ENCODE data around the gene CHST13.

The CHST13 gene

GRCh38 chr3:126542340-126543241 is 18.6 kb downstream of the CHST13 start:
- no peak for DNase-seq (ENCODE audit: low spot score)

DNA sequence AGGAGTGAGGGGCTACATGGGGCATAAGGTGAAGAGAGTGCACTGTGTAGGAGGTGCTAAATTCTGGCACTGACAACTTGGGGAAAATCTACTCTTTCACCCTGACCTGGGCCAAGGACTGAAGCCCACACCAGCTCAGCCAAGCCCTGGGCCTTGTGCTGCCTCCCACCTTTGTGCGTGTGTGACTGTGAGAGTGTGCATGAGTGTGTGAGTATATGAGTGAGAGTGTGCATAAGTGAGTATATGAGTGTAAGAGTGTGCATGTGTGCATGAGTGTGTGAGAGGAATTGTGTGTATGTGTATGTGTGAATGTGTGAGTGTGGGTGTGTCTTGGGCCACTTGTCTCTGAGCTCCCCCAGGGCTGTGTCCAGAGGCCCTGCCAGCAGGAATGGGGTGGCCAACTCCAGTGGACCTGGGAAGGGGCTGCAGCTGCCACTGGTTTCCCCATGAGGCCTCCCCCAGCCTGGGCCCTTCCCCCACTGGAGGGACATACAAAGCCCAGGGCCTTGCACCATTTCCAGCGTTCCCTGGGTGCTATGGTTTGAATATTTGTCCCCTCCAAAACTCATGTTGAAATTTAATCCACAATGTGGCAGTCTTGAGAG is 19.6 kb downstream of the CHST13 start:
- DNase-seq (ENCODE audit: low spot score), result no peak

DNA sequence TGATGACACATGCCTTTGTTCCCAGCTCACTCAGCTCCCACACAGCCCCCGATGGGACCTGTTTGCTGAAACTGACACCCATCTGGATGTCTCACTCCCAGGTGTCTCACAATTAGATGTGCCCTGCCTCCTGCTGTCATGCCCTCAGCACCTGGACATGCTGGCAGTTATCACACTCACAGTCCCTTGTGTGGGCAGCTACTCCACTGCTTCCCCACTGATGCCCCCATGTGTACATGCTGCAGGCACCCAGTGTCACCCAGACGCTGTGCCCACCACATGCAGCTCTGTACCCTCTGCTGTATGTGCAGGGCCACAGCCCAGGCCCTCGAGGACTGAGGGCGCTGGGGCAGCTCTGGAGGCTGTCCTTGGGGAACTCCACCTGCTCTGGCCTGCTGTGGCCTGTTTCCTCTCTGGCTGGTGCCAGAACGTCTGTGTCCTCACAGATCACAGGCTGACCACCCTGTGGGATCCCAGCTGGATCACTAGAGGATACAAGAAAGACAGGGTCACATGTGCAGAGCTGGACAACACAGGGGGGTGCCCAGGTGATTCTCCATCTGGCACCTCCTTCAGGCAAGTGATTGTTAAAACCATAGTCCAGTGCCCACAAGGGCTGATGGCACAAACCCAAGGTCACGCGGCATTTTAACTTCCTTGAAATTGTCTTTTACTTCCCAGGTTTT is 20.8 kb downstream of the CHST13 start:
- DNase-seq (ENCODE audit: low spot score), result no peak

- DNase-seq (ENCODE audit: low spot score), result no peak
These were observed 21.6 kb downstream of the CHST13 start for GRCh38 chr3:126545544-126545943.

DNA sequence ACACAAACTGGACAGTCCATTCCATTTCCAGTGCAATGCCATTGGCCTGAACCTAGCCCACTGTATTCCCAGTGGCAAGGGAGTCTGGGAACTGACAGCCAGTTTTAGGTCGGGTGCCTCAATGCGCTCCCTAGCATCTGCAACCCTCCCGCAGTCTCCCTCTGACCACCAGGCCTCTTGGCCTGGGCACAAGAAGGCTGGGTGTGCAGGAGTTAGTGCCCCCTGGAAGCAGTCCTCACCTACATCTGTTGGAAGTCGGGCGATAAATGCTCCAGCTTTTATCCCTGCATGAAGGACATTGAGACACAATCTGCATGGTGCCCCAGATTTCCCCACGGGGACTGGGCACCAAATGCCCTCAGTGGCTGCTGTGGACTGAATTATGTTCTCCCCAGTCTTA is 22.1 kb downstream of the CHST13 start:
- DNase-seq (ENCODE audit: low spot score), result no peak

DNA sequence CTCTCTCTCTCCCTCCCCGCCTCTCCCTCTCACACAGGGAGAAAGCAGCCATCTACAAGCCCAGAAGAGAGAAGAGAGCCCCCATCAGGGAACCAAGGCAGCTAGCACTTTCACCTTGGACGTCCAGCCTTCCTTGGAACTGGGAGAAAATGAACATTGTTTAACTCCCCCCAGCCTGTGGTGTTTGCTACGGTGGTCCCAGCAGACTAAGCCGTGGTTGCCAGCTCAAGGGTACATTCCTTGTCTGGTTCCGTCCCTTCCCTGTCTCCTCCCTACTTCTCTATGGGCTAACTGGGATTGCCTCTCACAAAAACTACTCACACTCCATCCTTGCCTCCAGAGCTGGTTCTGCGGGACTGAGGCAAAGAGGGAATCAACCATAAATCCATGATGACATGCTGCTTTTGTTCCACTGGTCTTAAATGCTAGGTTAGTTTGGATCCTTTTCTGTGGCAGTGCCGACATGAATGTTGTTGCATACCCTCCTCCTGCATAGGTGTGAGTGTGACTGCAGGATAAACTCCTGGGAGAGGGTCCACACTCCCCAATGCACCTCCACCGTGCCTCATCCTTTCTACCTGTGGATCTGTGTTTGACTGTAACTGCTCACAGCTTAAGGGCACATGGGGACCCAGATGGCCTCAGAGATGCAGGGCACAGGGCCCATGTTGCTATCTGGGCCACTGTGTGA is 22.7 kb downstream of the CHST13 start:
- DNase-seq (ENCODE audit: low spot score), result no peak

DNA sequence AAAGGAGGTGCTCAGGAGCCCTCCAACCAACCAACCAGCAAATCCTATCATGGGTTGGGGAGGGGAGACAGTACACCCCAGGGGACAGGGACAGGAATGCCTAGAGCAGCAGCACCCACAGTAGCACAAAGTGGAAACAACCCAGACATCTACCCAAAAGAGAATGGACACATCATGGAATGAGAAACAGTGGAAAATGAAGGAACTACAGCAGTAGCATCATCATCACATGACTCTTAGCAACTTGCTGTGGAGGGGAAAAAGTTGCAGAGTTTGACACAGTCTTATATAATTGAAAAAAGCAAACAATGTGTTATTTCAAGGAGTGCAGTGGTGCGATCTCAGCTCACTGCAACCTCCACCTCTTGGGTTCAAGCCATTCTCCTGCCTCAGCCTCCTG is 23.8 kb downstream of the CHST13 start:
- DNase-seq (ENCODE audit: low spot score), result no peak

DNA sequence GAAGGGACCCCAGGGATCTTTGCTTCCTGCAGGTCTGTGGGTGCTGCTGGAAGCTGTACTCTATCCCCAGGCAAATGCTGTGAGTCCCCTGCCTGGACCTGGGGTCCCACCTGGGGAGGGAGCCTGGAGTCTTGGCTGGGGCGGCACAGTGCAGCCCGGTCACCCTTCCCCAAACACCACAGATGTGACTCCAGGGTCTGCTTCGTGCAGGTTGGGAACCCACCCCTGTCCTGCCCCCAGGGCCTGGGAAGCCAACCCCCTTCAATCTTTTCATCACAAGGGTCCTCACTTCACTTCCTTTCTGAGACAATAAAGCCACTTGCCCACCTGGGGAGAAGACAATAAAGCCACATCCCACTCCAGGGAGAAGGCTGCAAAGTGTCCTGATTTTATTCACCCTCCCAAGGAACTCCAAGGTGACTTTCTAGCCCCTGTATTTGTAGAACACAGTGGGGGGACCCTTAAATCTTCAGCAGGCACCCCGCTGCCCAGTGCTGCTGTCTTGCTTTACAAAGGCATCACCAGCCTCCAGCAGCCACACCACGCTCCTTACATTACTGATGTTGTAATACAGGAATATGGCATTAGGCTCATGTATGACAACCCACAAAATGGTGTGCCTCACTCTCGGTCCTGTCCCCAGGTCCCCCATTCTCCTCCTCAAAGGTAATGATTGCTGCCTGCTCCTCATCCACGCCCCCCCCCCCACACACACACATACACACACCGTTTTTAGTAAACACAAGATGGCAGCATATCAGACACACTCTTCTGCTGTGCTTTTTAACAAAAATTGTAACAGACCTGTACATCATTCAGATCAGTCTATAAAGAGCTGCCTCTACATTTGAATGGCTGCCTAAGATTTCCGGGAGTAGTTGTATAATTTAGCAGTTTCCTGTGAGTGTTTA is 24.9 kb downstream of the CHST13 start:
- DNase-seq (ENCODE audit: low spot score), result no peak

- DNase-seq (ENCODE audit: low spot score), result no peak
These were observed 26.0 kb downstream of the CHST13 start for GRCh38 chr3:126549861-126550487.

DNA sequence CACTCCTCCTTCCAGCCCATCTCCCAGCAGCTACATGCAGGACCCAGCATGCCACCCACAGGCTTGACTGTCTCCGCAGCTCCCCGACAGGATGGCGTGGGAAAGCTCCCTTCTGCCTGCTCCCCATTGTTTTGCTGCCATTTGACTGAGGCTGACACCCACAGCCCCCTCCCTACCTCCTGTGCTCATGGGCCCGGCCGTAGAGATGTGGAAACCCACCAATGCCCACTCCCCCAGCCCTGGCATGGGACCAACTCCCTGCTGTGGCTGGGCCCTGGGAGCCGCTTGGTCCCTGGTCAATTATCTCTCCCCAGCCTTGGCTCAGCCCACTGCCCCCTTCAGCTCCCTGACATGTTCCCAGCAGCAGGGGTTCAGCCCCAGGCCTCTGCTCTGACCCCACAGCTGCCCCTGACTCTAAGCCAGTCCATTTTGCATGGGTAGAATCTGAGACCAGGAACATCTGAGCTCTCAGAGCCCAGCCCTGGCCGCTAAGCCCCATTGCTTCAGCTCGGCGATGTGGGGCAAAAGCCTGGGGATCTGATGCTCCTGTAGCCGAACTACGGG is 26.6 kb downstream of the CHST13 start:
- no peak for DNase-seq (ENCODE audit: low spot score)

DNA sequence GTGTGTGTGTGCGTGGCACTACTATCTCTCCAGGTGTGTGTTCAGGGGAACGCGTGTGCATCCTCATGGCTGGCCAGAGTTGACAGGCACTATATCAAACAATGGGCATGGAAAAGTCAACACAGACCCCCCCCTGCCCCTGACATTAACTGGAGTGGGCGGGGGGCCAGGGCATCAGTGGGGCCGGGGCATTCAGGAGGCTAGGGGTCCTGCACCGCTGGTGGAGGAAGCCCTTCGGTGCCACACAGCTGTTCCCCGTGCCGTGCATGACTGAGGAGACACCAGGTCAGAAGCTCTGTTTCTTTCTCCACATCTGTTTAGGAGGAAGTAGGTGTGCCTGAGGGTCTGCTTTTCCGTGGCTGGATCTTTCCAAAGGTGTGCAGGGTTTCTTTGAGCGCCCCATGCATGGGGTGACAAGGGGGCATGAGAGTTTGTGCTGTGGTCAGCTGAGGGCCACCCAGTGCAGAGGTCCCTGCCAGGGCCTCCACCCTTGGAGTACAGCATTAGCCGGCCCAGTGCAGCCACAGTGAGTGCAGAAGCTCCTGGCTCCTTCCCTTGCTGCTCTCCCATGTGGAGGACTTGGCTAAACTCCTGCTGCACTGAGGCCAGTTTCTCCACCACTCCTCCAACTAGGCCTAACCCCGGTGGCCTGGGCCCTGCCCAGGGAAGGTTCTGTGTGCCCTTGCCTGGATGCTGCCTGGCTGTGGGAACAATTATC is 27.3 kb downstream of the CHST13 start:
- no peak for DNase-seq (ENCODE audit: low spot score)

GRCh38 chr3:126551839-126552687 is 28.1 kb downstream of the CHST13 start:
- DNase-seq (ENCODE audit: low spot score), result no peak

DNA sequence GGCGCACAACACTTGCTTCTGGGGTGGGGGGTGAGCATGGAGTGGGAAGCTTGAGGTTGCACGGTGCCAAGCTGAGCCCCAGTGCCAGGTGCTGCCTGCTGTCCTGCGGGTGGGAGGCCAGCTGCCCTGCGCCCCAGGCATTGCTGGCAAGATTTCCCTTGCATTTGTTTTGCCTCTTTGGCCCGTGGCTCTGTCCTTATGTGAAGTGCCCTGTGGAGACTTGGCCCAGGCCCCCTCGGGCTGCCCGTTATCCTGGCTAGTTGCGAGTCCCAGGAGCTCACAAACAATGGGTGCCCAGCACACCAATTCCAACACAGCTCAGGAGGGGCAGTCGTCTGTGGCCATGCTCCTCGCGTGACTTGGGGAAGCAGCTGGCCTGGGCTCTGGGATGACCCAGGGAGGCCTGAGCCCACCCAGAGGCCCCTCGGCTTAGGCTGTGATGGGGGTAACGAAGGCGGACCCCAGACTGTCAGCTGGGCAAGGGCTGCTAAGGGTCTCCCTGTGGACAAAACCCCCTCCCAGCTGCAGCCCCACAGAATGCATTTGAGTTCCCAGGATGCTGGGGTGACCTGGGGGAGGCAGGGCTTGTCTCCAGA is 28.8 kb downstream of the CHST13 start:
- no peak for DNase-seq (ENCODE audit: low spot score)

GRCh38 chr3:126553284-126554084 is 29.5 kb downstream of the CHST13 start:
- no peak for DNase-seq (ENCODE audit: low spot score)

DNA sequence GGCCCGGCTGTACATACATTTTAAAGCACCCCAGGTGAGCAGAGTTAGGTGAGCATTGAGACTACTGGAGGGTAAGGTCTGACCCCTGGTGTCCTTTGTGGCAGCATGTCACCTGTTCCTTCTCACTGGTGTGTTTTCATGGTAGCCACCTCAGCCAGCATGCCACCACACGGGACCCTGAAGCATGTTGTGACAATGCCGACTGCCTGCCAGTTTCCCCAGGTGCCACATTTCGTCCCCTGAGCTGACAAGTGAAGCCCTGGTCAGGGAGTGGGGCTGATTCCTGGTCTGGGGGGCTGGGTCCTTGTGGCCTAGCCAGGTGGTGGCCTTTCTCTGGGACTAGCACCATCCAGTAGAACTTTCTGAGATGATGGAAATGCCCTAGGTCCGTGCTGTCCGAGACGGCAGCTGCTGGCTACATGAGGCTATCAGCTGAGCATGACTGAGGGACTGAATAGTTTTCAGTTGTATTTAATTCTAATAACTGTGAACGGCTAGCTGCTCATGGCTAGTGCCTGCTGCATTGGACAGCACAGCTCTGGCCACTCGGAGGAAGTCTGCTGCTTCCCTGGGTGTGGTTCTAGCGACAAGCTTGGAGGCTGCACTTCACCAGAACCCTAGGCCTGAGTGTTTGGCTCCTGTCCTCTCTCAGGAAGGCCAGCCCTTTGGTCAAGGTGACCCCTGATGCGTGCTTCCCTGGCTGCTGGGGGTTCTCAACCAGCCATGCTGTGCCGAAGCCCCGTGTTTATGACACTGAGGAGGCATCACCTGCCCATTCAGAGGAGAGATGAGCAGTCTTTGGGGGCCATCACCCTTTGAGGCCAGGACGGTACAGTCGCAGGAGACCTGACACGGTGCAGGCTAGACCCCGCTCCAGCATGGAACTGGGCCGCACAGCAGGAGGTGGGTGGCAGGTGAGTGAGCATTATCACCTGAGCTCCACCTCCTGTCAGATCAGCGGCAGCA is 30.9 kb downstream of the CHST13 start:
- no peak for DNase-seq (ENCODE audit: low spot score)

Data from putamen (tissue), 1 donor.